Hepatocyte (in vitro differentiated cells): Measurements from ENCODE around the gene PTGER2.

Source experiments
- CTCF ChIP-seq: fragments of 200-600 bp; sonication (generic); IDR thresholded peaks from 2 replicates; pipeline ENCODE4 v1.5.1; 2016; ENCODE audit warnings: antibody characterized with exemption, mild to moderate bottlenecking; ENCODE audit not compliant: poor library complexity
- EZH2phosphoT487 ChIP-seq: fragments of 200-600 bp; sonication (generic); IDR thresholded peaks from one replicate; pipeline ENCODE4 v1.6.1; 2018; ENCODE audit warnings: antibody characterized with exemption, mild to moderate bottlenecking, low read depth, moderate library complexity; ENCODE audit not compliant: unreplicated experiment, severe bottlenecking

GRCh38 chr14:52369305-52369801, 55.2 kb downstream of the PTGER2 start:
- TF ChIP-seq CTCF (no peak), EZH2phosphoT487 (no peak)
